ENCODE results near the gene TRIM15.
"Not testable (repeated sequence)": the region's sequence is repeated elsewhere in the genome, so short reads cannot be mapped to it uniquely, and the experiment has no call there.

DNA sequence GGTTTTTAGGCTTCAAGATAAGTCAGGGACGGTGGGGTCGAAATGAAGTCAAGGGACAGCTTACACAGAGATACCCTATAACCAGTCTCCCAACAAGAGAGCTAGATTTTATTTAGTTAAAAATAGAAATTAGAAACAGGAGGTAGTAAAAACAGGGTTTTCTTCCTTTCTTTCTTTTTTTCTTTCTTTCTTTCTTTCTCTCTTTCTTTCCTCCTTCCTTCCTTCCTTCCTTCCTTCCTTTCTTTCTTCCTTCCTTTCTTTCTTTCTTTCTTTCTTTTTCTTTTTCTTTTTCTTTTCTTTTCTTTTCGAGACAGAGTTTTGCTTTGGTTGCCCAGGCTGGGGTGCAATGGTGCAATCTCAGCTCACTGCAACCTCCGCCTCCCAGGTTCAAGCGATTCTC, 44.7 kb upstream of the TRIM15 start:
- TF ChIP-seq, protein P1, sequence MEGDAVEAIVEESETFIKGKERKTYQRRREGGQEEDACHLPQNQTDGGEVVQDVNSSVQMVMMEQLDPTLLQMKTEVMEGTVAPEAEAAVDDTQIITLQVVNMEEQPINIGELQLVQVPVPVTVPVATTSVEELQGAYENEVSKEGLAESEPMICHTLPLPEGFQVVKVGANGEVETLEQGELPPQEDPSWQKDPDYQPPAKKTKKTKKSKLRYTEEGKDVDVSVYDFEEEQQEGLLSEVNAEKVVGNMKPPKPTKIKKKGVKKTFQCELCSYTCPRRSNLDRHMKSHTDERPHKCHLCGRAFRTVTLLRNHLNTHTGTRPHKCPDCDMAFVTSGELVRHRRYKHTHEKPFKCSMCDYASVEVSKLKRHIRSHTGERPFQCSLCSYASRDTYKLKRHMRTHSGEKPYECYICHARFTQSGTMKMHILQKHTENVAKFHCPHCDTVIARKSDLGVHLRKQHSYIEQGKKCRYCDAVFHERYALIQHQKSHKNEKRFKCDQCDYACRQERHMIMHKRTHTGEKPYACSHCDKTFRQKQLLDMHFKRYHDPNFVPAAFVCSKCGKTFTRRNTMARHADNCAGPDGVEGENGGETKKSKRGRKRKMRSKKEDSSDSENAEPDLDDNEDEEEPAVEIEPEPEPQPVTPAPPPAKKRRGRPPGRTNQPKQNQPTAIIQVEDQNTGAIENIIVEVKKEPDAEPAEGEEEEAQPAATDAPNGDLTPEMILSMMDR (IDR thresholded peaks at IDR 0.05), result not testable (repeated sequence)
- TF ChIP-seq POLR2A (IDR thresholded peaks at IDR 0.05), result not testable (repeated sequence)
